Heart left ventricle (tissue), 13 donors: ENCODE results near the gene CXCR5.

Experiments
- POLR2A ChIP-seq, 2 donors: fragments of 450-650 bp; IDR thresholded peaks; one replicate each; pipeline ENCODE4 v1.6.1; 2017; ENCODE audit warnings: antibody characterized with exemption in 2 of 2, mild to moderate bottlenecking in 2 of 2, moderate library complexity in 2 of 2
- TF ChIP-seq, protein P1 (sequence below), 12 donors: fragments of 200-600 bp; sonication (generic) in 4 of 12; IDR thresholded peaks; one replicate each; pipeline versions ENCODE4 v1.5.0 to v1.8.0; 2018 to 2022; ENCODE audit warnings: antibody characterized with exemption in 12 of 12, mild to moderate bottlenecking in 5 of 12
- donor health status: ischemic (EF 13 %, LVEDD 7.1; RV severe dilation, severe dysfunction).
- donor health status: DM: no; HTN: yes; CAD: no.
- donor health status: DM: no; HTN: no; CAD: no.
- donor health status: ischemic (EF 25% LVEDD 6.9; RV normal size, moderate dysfunction).
- donor health status: ischemic (EF 25% LVEDD 5.7; RV mildly dilated, moderate dysfunction).
- donor health status: ischemic (EF 35%, LVEDD 5.7; RV mildly dilated, moderate dysfunction).
- donor health status: nonischemic (EF 11% LVEDD 7.7; RV severe dilation, severe dysfunction).
- donor health status: DM: yes; HTN: yes; CAD: no.
- donor health status: PGD.
- donor health status: ischemic (EF 29% LVEDD 5.4; RV normal size, mild dysfunction).
- donor health status: nonischemic (EF 23%, LVEDD 6.1; RV moderate dilation, normal function).

DNA sequence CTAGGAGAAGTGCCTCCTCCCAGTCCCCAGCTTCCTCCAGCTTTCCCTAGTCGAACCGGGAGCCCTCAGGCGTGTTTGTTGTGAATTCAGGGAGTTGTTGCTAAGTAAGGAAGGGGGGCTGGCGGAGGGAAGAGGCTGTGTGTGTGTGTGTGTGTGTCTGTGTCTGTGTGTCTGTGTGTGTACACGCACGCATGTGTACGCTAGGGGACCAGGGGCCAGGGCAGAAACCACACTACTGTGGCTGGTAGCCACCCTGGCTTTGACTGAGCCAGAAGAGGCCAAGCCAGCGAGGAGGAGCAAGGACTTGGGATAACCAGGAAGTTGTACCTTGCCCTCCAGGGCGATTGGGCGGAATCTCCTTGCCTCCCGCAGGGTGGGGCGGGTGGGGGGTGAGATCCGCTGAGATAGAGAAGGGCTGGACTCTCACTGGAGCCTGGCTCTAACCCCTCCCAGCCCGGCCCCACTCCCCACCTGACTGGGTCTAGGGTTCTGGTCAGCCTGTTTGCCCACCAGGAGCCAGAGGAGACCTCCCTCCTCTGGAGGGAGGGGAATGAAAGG is 34.5 kb downstream of the CXCR5 start:
- TF ChIP-seq, protein P1, sequence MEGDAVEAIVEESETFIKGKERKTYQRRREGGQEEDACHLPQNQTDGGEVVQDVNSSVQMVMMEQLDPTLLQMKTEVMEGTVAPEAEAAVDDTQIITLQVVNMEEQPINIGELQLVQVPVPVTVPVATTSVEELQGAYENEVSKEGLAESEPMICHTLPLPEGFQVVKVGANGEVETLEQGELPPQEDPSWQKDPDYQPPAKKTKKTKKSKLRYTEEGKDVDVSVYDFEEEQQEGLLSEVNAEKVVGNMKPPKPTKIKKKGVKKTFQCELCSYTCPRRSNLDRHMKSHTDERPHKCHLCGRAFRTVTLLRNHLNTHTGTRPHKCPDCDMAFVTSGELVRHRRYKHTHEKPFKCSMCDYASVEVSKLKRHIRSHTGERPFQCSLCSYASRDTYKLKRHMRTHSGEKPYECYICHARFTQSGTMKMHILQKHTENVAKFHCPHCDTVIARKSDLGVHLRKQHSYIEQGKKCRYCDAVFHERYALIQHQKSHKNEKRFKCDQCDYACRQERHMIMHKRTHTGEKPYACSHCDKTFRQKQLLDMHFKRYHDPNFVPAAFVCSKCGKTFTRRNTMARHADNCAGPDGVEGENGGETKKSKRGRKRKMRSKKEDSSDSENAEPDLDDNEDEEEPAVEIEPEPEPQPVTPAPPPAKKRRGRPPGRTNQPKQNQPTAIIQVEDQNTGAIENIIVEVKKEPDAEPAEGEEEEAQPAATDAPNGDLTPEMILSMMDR (IDR thresholded peaks at IDR 0.05), result no peak
- TF ChIP-seq POLR2A (IDR thresholded peaks at IDR 0.05), result peak in 1 of 2 donors; percentile 21
